ENCODE data around the gene ENHO.

ENHO gene

GRCh38 chr9:34570376-34570775 is 47.6 kb upstream of the ENHO start:
- Histone ChIP-seq H3K4me3 (IDR thresholded peaks at IDR 0.05; ENCODE audit: insufficient read depth, low read depth, low read length) (no peak overlapping the region), H3K4me1 (ENCODE audit: low read depth, poor library complexity, severe bottlenecking) (no peaks in the 10 kb centered on the region), H3K79me2 (ENCODE audit: insufficient read depth, low read depth) (no peaks in the 10 kb centered on the region), H3K27me3 (ENCODE audit: insufficient read depth, low read depth) (peaks cover 40% of the 10 kb centered on the region; the same call in 1 of the 2 replicates), H2AFZ (ENCODE audit: low read depth) (no peak overlapping the region), H3K36me3 (ENCODE audit: insufficient read depth) (no peaks in the 10 kb centered on the region), H4K20me1 (ENCODE audit: insufficient read depth) (no peaks in the 10 kb centered on the region), H3K9ac (no peak overlapping the region), H3K27ac (no peak overlapping the region), H3K4me2 (no peak overlapping the region)
- TF ChIP-seq CTCF (conservative IDR thresholded peaks at IDR 0.05; ENCODE audit: low read depth, low read length), result no peak

DNA sequence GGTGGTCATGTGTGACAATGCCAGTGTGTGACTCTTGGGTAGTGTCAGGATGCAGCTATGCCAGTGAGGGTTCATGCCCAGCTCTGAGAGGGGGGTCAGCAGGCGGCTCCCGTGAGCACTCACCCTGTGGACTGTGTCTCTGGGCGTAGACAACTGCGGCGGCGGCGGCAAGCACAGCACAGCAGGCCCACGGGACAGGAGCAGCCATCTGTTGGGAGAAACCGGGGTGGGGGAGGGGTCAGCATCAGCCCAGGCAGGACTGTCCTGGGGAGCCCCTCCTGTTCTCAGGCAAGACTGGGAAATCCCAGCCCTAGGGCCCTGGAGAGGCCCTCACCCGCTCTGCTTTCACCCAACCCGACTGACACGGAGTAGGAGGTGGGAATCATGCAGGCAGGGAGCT is 46.0 kb upstream of the ENHO start:
- Histone ChIP-seq H3K27ac (no peak overlapping the region), H3K9ac (no peak overlapping the region), H3K36me3 (ENCODE audit: insufficient read depth) (no peaks in the 10 kb centered on the region), H3K4me2 (no peak overlapping the region), H4K20me1 (ENCODE audit: insufficient read depth) (no peaks in the 10 kb centered on the region), H3K4me3 (IDR thresholded peaks at IDR 0.05; ENCODE audit: insufficient read depth, low read depth, low read length) (no peak overlapping the region), H3K27me3 (ENCODE audit: insufficient read depth, low read depth) (peaks cover 31% of the 10 kb centered on the region; the same call in 1 of the 2 replicates), H3K79me2 (ENCODE audit: insufficient read depth, low read depth) (no peaks in the 10 kb centered on the region), H3K4me1 (ENCODE audit: low read depth, poor library complexity, severe bottlenecking) (no peaks in the 10 kb centered on the region), H2AFZ (ENCODE audit: low read depth) (no peak overlapping the region)
- TF ChIP-seq CTCF (conservative IDR thresholded peaks at IDR 0.05; ENCODE audit: low read depth, low read length), result no peak

DNA sequence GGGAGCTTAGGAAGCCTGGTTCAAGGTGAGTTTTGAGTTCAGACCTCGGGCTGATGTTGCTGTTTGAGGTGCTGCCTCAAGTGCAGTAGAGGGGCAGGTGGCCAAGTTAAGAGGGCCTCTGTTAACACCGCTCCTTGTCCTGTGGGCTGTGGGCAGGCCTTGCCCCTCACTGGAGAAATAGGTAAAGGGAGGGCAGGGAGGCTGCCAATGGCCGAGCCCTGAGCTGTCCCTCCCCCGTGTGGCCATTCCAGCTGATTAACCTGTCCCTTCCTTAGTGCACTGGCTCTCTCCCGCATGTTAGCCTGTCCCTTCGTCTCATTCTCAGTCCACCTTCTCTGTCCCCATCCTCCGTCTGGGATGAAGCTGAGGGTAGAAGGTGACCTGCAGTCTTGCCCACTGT is 45.3 kb upstream of the ENHO start:
- Histone ChIP-seq H3K4me2 (no peak overlapping the region), H3K9ac (no peak overlapping the region), H3K4me3 (IDR thresholded peaks at IDR 0.05; ENCODE audit: insufficient read depth, low read depth, low read length) (no peak overlapping the region), H3K4me1 (ENCODE audit: low read depth, poor library complexity, severe bottlenecking) (no peaks in the 10 kb centered on the region), H3K27ac (no peak overlapping the region), H4K20me1 (ENCODE audit: insufficient read depth) (no peaks in the 10 kb centered on the region), H3K79me2 (ENCODE audit: insufficient read depth, low read depth) (no peaks in the 10 kb centered on the region), H2AFZ (ENCODE audit: low read depth) (no peak overlapping the region), H3K27me3 (ENCODE audit: insufficient read depth, low read depth) (peaks cover 24% of the 10 kb centered on the region; the same call in 1 of the 2 replicates), H3K36me3 (ENCODE audit: insufficient read depth) (no peaks in the 10 kb centered on the region)
- no peak for TF ChIP-seq CTCF (conservative IDR thresholded peaks at IDR 0.05; ENCODE audit: low read depth, low read length)

GRCh38 chr9:34566972-34567371 is 44.2 kb upstream of the ENHO start:
- Histone ChIP-seq H3K4me2 (no peak overlapping the region), H3K9ac (no peak overlapping the region), H4K20me1 (ENCODE audit: insufficient read depth) (no peaks in the 10 kb centered on the region), H3K27ac (no peak overlapping the region), H3K27me3 (ENCODE audit: insufficient read depth, low read depth) (peaks cover 24% of the 10 kb centered on the region; the same call in 1 of the 2 replicates), H2AFZ (ENCODE audit: low read depth) (no peak overlapping the region), H3K79me2 (ENCODE audit: insufficient read depth, low read depth) (no peaks in the 10 kb centered on the region), H3K36me3 (ENCODE audit: insufficient read depth) (no peaks in the 10 kb centered on the region), H3K4me1 (ENCODE audit: low read depth, poor library complexity, severe bottlenecking) (no peaks in the 10 kb centered on the region), H3K4me3 (IDR thresholded peaks at IDR 0.05; ENCODE audit: insufficient read depth, low read depth, low read length) (no peak overlapping the region)
- TF ChIP-seq CTCF (conservative IDR thresholded peaks at IDR 0.05; ENCODE audit: low read depth, low read length), result no peak
